ENCODE data around the gene TXLNA.
A peak's percentile ranks its signal among the peaks of the same experiment; 100 is the strongest.

DNA sequence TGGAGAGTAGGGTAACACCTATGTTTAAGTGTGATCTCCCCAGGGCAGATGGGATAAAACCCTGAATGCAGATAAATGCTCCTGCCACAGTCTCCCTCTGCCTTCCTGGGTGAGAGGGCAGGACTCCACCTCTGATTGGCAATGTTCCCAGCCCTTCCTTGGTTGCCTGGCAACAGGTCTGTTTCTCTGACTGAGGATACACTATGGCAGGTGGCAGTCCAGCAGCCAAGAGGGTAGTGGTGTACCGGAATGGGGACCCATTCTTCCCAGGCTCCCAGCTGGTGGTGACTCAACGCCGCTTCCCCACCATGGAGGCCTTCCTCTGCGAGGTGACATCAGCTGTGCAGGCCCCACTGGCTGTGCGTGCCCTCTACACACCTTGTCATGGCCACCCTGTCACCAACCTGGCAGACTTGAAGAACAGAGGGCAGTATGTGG lies 29.4 kb downstream of the TXLNA start, which contains the start of gene DCDC2B:
- peak; percentile 37 for TF ChIP-seq POLR2A (IDR thresholded peaks at IDR 0.05; ENCODE audit: low read length)
- no peak for TF ChIP-seq GATA1 (IDR thresholded peaks at IDR 0.05; ENCODE audit: low read depth, low read length)
